Astrocyte of the cerebellum (primary cell): ENCODE measurements around the gene WWOX.

Experiments used
- DNase-seq: peaks from one replicate; pipeline ENCODE4 v3.0.0-alpha.2; 2011; ENCODE audit warnings: low read depth
- H3K4me3 ChIP-seq: 2 replicates; pipeline ENCODE4 v1.5.1; 2011; ENCODE audit warnings: mild to moderate bottlenecking, low read depth, low read length, moderate library complexity
- CTCF ChIP-seq: IDR thresholded peaks from 2 replicates; pipeline ENCODE4 v1.5.1; 2012; ENCODE audit warnings: low read length, low read depth, moderate library complexity, mild to moderate bottlenecking; ENCODE audit errors: missing control alignments
- in situ Hi-C: cut with HindIII; loops from 2 replicates; pipeline ENCODE4 v1.10.0; 2017; ENCODE audit warnings: low sequenced_read_pairs

WWOX gene

GRCh38 chr16:79090966-79091365 is 991.5 kb downstream of the WWOX start:
- no peak for DNase-seq
- in situ Hi-C loops, result no loop called here
- no peak for TF ChIP-seq CTCF

GRCh38 chr16:79092846-79093245 is 993.4 kb downstream of the WWOX start:
- H3K4me3 ChIP-seq, result no peak overlapping the region
- DNase-seq, result no peak
- no peak for TF ChIP-seq CTCF
- in situ Hi-C loops, result no loop called here

More at GRCh38 chr16:79090966-79091365, 991.5 kb downstream of the WWOX start:
- no peak overlapping the region for H3K4me3 ChIP-seq

GRCh38 chr16:79093554-79093967 is 994.1 kb downstream of the WWOX start:
- DNase-seq, result no peak
- H3K4me3 ChIP-seq, result no peak overlapping the region
- TF ChIP-seq CTCF, result no peak
- in situ Hi-C loops, result no loop called here

GRCh38 chr16:79096246-79096645 is 996.8 kb downstream of the WWOX start:
- TF ChIP-seq CTCF, result no peak
- no peak overlapping the region for H3K4me3 ChIP-seq
- no peak for DNase-seq
- in situ Hi-C loops, result no loop called here

- TF ChIP-seq CTCF, result no peak
- in situ Hi-C loops, result no loop called here
- DNase-seq, result no peak
- H3K4me3 ChIP-seq, result no peak overlapping the region
Observed at GRCh38 chr16:79097166-79097565, 997.7 kb downstream of the WWOX start.

GRCh38 chr16:79097771-79098170 is 998.3 kb downstream of the WWOX start:
- no peak for DNase-seq
- TF ChIP-seq CTCF, result no peak
- no peak overlapping the region for H3K4me3 ChIP-seq
- in situ Hi-C loops, result no loop called here

- TF ChIP-seq CTCF, result no peak
- in situ Hi-C loops, result no loop called here
- no peak overlapping the region for H3K4me3 ChIP-seq
- DNase-seq, result no peak
Observed at GRCh38 chr16:79098907-79099306, 999.5 kb downstream of the WWOX start.
